ENCODE results near the gene RAP1B.

RAP1B gene
- total RNA-seq, result 143 to 146 reads per million in 2 donors

- peak; percentile 86 for DNase-seq
Measured at GRCh38 chr12:68610370-68611093, at the start of gene RAP1B. Gene RAP1B (plus strand): TSS chr12:68610899. CDS start chr12:68648725, 37,826 bp downstream.

GRCh38 chr12:68561830-68562229 lies 48.9 kb upstream of the RAP1B start:
- DNase-seq, result no peak

- DNase-seq, result no peak
Measured at GRCh38 chr12:68564166-68564565, 46.5 kb upstream of the RAP1B start.

GRCh38 chr12:68565391-68565903 lies 45.3 kb upstream of the RAP1B start:
- no peak for DNase-seq

GRCh38 chr12:68568922-68569569 lies 41.7 kb upstream of the RAP1B start:
- no peak for DNase-seq

GRCh38 chr12:68572661-68573060 lies 38.0 kb upstream of the RAP1B start:
- no peak for DNase-seq

GRCh38 chr12:68573406-68573805 lies 37.3 kb upstream of the RAP1B start:
- DNase-seq, result no peak

GRCh38 chr12:68577949-68578348 lies 32.8 kb upstream of the RAP1B start:
- no peak for DNase-seq

GRCh38 chr12:68578765-68579164 lies 31.9 kb upstream of the RAP1B start:
- DNase-seq, result no peak

GRCh38 chr12:68579254-68579653 lies 31.4 kb upstream of the RAP1B start:
- DNase-seq, result no peak

GRCh38 chr12:68580911-68581310 lies 29.8 kb upstream of the RAP1B start:
- no peak for DNase-seq

GRCh38 chr12:68581926-68582325 lies 28.8 kb upstream of the RAP1B start:
- DNase-seq, result no peak

- DNase-seq, result no peak
Measured at GRCh38 chr12:68585966-68586365, 24.7 kb upstream of the RAP1B start.

- DNase-seq, result no peak
Measured at GRCh38 chr12:68587448-68587873, 23.2 kb upstream of the RAP1B start.

- no peak for DNase-seq
Measured at GRCh38 chr12:68589194-68589593, 21.5 kb upstream of the RAP1B start.

GRCh38 chr12:68591734-68592418 lies 18.8 kb upstream of the RAP1B start:
- DNase-seq, result peak; percentile 12

GRCh38 chr12:68595241-68595640 lies 15.5 kb upstream of the RAP1B start:
- no peak for DNase-seq

- DNase-seq, result no peak
Measured at GRCh38 chr12:68601767-68602166, 8.9 kb upstream of the RAP1B start.

GRCh38 chr12:68602720-68603119 lies 8.0 kb upstream of the RAP1B start:
- DNase-seq, result no peak

- no peak for DNase-seq
Measured at GRCh38 chr12:68608191-68608590, 2.5 kb upstream of the RAP1B start.

GRCh38 chr12:68609998-68610369 lies 715 bp upstream of the RAP1B start:
- no peak for DNase-seq

GRCh38 chr12:68611094-68611805 lies 551 bp downstream of the RAP1B start:
- peak; percentile 33 for DNase-seq

GRCh38 chr12:68611806-68612160 lies 1.1 kb downstream of the RAP1B start:
- DNase-seq, result no peak
